ENCODE results near the gene TOMM7. TPM values are rescaled to one million over a fixed set of nuclear protein-coding genes. Genes with fewer than 3 reads are reported as not detected.
A peak's percentile ranks its signal among the peaks of the same experiment; 100 is the strongest.

TOMM7 gene
- polyA plus RNA-seq, 2 of the 4 experiments (the other 2 are of a cell fraction), result 526 to 685 TPM

DNA sequence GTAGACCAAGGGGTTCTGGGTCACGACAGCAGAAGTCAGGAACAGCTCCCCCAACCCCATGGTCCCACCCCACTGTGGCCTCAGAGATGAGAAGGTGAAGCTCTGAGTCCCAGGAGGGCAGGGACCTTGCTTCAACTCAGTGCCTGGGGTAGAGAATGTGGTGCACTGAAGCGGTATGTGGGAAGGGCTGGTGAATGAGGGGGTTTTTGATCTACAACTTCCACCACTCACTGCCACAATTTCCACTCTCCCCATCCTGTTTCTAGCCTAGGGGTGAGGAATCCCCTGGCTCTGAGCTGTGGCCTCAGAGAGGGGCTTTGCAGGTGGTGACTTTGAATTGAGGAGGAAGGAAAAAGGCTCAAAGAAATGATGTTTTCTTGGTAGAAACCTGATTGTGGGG is 44.9 kb upstream of the TOMM7 start:
- Histone ChIP-seq H3K4me2 (no peak overlapping the region), H3K4me3 (no peak overlapping the region), H3K27ac (no peak overlapping the region), H3K9me3 (no peaks in the 10 kb centered on the region), H3K4me1 (0 out of 3 replicates have a peak, but pooled peaks cover 3% of the 10 kb centered on the region)
- WGBS (ENCODE audit: missing lambda C conversion rate), result 57% methylated on average over 2 of the region's 2 CpGs
- peak in 1 of 2 experiments; percentile 8; a peak in 1 of 6 replicates for ATAC-seq
- FAIRE-seq, result no peak
- POLR2A ChIA-PET, result no interaction called here
- TF ChIP-seq, protein P1, sequence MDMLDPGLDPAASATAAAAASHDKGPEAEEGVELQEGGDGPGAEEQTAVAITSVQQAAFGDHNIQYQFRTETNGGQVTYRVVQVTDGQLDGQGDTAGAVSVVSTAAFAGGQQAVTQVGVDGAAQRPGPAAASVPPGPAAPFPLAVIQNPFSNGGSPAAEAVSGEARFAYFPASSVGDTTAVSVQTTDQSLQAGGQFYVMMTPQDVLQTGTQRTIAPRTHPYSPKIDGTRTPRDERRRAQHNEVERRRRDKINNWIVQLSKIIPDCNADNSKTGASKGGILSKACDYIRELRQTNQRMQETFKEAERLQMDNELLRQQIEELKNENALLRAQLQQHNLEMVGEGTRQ (IDR thresholded peaks at IDR 0.05), result no peak
- TF ChIP-seq EP300 (IDR thresholded peaks at IDR 0.05), result no peak
- TF ChIP-seq, protein P2, sequence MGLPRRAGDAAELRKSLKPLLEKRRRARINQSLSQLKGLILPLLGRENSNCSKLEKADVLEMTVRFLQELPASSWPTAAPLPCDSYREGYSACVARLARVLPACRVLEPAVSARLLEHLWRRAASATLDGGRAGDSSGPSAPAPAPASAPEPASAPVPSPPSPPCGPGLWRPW (IDR thresholded peaks at IDR 0.05), result no peak
- no peak for TF ChIP-seq ZSCAN20 (CRISPR knock-in tag; IDR thresholded peaks at IDR 0.05)
- CTCF ChIA-PET, result interaction anchor here (0.6 to 4.0 kb wide), 4 partner anchors 11 to 307 kb away, joined by 4 to 20 read pairs (median 8); no protein-coding TSS in a partner anchor
- no peak for DNase-seq (ENCODE audit: low read depth in 1 of 2, low spot score in 1 of 2)

DNA sequence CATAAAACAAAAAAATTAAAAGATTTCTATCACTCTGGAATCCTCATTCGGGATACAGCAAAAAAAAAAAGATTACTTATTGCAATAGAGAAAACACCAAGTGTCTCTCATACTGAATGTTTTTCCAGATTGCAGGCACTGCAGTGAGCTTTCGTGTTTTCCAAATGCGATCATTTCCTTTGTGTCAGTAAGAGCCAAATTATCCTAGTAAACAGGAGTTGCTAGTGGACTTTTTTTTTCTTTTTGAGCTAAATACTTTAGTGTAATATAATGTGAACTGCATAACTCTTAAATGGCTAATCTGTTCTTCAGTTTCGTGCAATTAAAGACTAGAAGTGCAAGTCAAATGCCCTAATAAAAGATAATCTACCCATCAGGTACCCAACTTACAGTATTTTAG is 44.4 kb upstream of the TOMM7 start:
- DNase-seq (ENCODE audit: low read depth in 1 of 2, low spot score in 1 of 2) (no peak), FAIRE-seq (no peak), ATAC-seq (no peak)
- ChIA-PET CTCF (interaction anchor here (0.6 to 4.0 kb wide), 3 partner anchors 112 to 306 kb away, joined by 4 to 20 read pairs (median 8); no protein-coding TSS in a partner anchor), POLR2A (no interaction called here)
- TF ChIP-seq, protein P3, sequence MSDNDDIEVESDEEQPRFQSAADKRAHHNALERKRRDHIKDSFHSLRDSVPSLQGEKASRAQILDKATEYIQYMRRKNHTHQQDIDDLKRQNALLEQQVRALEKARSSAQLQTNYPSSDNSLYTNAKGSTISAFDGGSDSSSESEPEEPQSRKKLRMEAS (IDR thresholded peaks at IDR 0.05), result no peak
- no peak for TF ChIP-seq CEBPB (IDR thresholded peaks at IDR 0.05)
- no peak for TF ChIP-seq HEYL (CRISPR knock-in tag; IDR thresholded peaks at IDR 0.05)
- no peak for TF ChIP-seq TFCP2L1 (CRISPR knock-in tag; IDR thresholded peaks at IDR 0.05)
- TF ChIP-seq, protein P4, sequence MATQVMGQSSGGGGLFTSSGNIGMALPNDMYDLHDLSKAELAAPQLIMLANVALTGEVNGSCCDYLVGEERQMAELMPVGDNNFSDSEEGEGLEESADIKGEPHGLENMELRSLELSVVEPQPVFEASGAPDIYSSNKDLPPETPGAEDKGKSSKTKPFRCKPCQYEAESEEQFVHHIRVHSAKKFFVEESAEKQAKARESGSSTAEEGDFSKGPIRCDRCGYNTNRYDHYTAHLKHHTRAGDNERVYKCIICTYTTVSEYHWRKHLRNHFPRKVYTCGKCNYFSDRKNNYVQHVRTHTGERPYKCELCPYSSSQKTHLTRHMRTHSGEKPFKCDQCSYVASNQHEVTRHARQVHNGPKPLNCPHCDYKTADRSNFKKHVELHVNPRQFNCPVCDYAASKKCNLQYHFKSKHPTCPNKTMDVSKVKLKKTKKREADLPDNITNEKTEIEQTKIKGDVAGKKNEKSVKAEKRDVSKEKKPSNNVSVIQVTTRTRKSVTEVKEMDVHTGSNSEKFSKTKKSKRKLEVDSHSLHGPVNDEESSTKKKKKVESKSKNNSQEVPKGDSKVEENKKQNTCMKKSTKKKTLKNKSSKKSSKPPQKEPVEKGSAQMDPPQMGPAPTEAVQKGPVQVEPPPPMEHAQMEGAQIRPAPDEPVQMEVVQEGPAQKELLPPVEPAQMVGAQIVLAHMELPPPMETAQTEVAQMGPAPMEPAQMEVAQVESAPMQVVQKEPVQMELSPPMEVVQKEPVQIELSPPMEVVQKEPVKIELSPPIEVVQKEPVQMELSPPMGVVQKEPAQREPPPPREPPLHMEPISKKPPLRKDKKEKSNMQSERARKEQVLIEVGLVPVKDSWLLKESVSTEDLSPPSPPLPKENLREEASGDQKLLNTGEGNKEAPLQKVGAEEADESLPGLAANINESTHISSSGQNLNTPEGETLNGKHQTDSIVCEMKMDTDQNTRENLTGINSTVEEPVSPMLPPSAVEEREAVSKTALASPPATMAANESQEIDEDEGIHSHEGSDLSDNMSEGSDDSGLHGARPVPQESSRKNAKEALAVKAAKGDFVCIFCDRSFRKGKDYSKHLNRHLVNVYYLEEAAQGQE (IDR thresholded peaks at IDR 0.05), result no peak
- no peak for TF ChIP-seq EHF (CRISPR knock-in tag; IDR thresholded peaks at IDR 0.05)
- TF ChIP-seq FOSB (CRISPR knock-in tag; IDR thresholded peaks at IDR 0.05), result no peak
- TF ChIP-seq, protein P5, sequence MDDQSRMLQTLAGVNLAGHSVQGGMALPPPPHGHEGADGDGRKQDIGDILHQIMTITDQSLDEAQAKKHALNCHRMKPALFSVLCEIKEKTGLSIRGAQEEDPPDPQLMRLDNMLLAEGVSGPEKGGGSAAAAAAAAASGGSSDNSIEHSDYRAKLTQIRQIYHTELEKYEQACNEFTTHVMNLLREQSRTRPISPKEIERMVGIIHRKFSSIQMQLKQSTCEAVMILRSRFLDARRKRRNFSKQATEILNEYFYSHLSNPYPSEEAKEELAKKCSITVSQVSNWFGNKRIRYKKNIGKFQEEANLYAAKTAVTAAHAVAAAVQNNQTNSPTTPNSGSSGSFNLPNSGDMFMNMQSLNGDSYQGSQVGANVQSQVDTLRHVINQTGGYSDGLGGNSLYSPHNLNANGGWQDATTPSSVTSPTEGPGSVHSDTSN (IDR thresholded peaks at IDR 0.05), result no peak
- no peak for TF ChIP-seq RARB (CRISPR knock-in tag; IDR thresholded peaks at IDR 0.05)
- TF ChIP-seq, protein P6, sequence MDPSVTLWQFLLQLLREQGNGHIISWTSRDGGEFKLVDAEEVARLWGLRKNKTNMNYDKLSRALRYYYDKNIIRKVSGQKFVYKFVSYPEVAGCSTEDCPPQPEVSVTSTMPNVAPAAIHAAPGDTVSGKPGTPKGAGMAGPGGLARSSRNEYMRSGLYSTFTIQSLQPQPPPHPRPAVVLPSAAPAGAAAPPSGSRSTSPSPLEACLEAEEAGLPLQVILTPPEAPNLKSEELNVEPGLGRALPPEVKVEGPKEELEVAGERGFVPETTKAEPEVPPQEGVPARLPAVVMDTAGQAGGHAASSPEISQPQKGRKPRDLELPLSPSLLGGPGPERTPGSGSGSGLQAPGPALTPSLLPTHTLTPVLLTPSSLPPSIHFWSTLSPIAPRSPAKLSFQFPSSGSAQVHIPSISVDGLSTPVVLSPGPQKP (IDR thresholded peaks at IDR 0.05; ENCODE audit: low read depth, low read length), result no peak
- H3K4me1 ChIP-seq, result 0 out of 3 replicates have a peak, but pooled peaks cover 3% of the 10 kb centered on the region
- no peak overlapping the region for H3K4me2 ChIP-seq
- H3K27ac ChIP-seq, result no peak overlapping the region
- H3K9me3 ChIP-seq, result no peaks in the 10 kb centered on the region
- WGBS (ENCODE audit: missing lambda C conversion rate), result 82% methylated on average over 4 of the region's 4 CpGs
- H3K4me3 ChIP-seq, result no peak overlapping the region

DNA sequence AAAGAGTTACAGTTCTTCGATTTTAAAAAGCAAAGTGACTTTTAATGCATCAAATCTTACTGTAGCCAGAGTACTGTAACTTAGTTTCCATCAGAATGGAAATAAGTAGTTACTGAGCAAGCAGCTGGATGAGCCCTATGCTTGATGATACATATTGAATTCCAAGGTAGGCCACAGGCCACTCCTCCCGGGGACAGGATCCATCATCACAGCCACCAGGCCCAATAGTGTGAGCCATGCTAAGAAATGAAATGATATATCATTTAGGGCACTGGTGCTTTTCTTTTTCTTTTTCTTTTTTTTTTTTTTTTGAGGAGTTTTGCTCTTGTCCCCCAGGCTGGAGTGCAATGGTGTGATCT is 42.9 kb upstream of the TOMM7 start:
- FAIRE-seq (no peak), DNase-seq (ENCODE audit: low read depth in 1 of 2, low spot score in 1 of 2) (no peak), ATAC-seq (peak; percentile 28 to 49; a peak in 5 of 6 replicates)
- H3K4me3 ChIP-seq, result no peak overlapping the region
- H3K4me2 ChIP-seq, result no peak overlapping the region
- WGBS (ENCODE audit: missing lambda C conversion rate), result 91% methylated on average over 2 of the region's 2 CpGs
- CTCF ChIA-PET, result interaction anchor here (1.0 to 4.0 kb wide), 2 partner anchors 14 to 190 kb away, joined by 3 to 20 read pairs; no protein-coding TSS in a partner anchor
- H3K4me1 ChIP-seq, result peaks cover 5% of the 10 kb centered on the region
- H3K27ac ChIP-seq, result no peak overlapping the region
- POLR2A ChIA-PET, result interaction anchor here (0.5 to 2.0 kb wide), 2 partner anchors 8 to 9 kb away, joined by 6 to 11 read pairs; no protein-coding TSS in a partner anchor
- H3K9me3 ChIP-seq, result no peaks in the 10 kb centered on the region
- TF ChIP-seq HDAC2 (IDR thresholded peaks at IDR 0.05) (no peak), CEBPB (IDR thresholded peaks at IDR 0.05) (no peak), CHD2 (IDR thresholded peaks at IDR 0.05; ENCODE audit: low read length, partially characterized antibody) (no peak), PHF8 (IDR thresholded peaks at IDR 0.05; ENCODE audit: borderline replicate concordance, low read depth) (no peak), HEYL (CRISPR knock-in tag; IDR thresholded peaks at IDR 0.05) (no peak), BHLHE40 (IDR thresholded peaks at IDR 0.05; ENCODE audit: low read depth, low read length) (no peak), MAZ (IDR thresholded peaks at IDR 0.05; ENCODE audit: borderline replicate concordance, low read depth, low read length) (no peak), ZNF302 (CRISPR knock-in tag; IDR thresholded peaks at IDR 0.05) (no peak), ZC3H11A (IDR thresholded peaks at IDR 0.05) (no peak), GATA3 (IDR thresholded peaks at IDR 0.05; ENCODE audit: borderline replicate concordance) (no peak), HOXA7 (CRISPR knock-in tag; IDR thresholded peaks at IDR 0.05) (no peak), RFX5 (IDR thresholded peaks at IDR 0.05) (no peak), FOXS1 (CRISPR knock-in tag; IDR thresholded peaks at IDR 0.05) (no peak)
- TF ChIP-seq, protein P2 (IDR thresholded peaks at IDR 0.05), result no peak
- TF ChIP-seq, protein P7, sequence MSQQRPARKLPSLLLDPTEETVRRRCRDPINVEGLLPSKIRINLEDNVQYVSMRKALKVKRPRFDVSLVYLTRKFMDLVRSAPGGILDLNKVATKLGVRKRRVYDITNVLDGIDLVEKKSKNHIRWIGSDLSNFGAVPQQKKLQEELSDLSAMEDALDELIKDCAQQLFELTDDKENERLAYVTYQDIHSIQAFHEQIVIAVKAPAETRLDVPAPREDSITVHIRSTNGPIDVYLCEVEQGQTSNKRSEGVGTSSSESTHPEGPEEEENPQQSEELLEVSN (IDR thresholded peaks at IDR 0.05; ENCODE audit: borderline replicate concordance, low read depth), result no peak
- TF ChIP-seq, protein P3 (IDR thresholded peaks at IDR 0.05), result no peak
